ENCODE data around the gene OSBPL5.
A peak's percentile ranks its signal among the peaks of the same experiment; 100 is the strongest.

The OSBPL5 gene

GRCh38 chr11:3049430-3050243 is 115.5 kb downstream of the OSBPL5 start:
- DNase-seq, result peak; percentile 43

- no peak for DNase-seq
Measured at GRCh38 chr11:3047637-3048036, 117.5 kb downstream of the OSBPL5 start.

GRCh38 chr11:3046641-3047040 is 118.5 kb downstream of the OSBPL5 start:
- DNase-seq, result no peak

GRCh38 chr11:3046190-3046589 is 118.9 kb downstream of the OSBPL5 start:
- no peak for DNase-seq

GRCh38 chr11:3044915-3045314 is 120.2 kb downstream of the OSBPL5 start:
- DNase-seq, result no peak

- DNase-seq, result no peak
Measured at GRCh38 chr11:3044004-3044403, 121.1 kb downstream of the OSBPL5 start.

- DNase-seq, result no peak
Measured at GRCh38 chr11:3043315-3043871, 121.7 kb downstream of the OSBPL5 start.

- no peak for DNase-seq
Measured at GRCh38 chr11:3042496-3043314, 122.4 kb downstream of the OSBPL5 start.

- no peak for DNase-seq
Measured at GRCh38 chr11:3041699-3042441, 123.2 kb downstream of the OSBPL5 start.

GRCh38 chr11:3040881-3041280 is 124.2 kb downstream of the OSBPL5 start:
- no peak for DNase-seq

GRCh38 chr11:3037945-3038271 is 127.2 kb downstream of the OSBPL5 start:
- DNase-seq, result no peak

Data from NCI-H510A treated with DMSO at 0.1 percent for 48 hours (cell line).